ENCODE data around the gene KSR1. TPM values are rescaled to one million over a fixed set of nuclear protein-coding genes. Genes with fewer than 3 reads are reported as not detected.
"Not testable (repeated sequence)": the region's sequence is repeated elsewhere in the genome, so short reads cannot be mapped to it uniquely, and the experiment has no call there.

KSR1 gene
- total RNA-seq, 6 experiments from 2014 or later, result 5.9 to 12.9 (median 8.7) TPM

GRCh38 chr17:27496971-27497370 is 40.7 kb downstream of the KSR1 start:
- WGBS (ENCODE audit: insufficient coverage, low coverage, low lambda C conversion rate, missing lambda C conversion rate), result 52% methylated on average over 8 of the region's 9 CpGs
- DNase-seq (no peak), ATAC-seq (no peak)
- Histone ChIP-seq H3K4me3 (no peak overlapping the region), H3K36me3 (no peaks in the 10 kb centered on the region), H3K9me3 (no peaks in the 10 kb centered on the region), H3K4me1 (peaks cover 0 to 33% (median 17%) of the 10 kb centered on the region in 4 donors), H3K27ac (no peak overlapping the region), H3K27me3 (no peaks in the 10 kb centered on the region)
- intact Hi-C loops (cut with DNase I), result loop anchor here in 1 of 2 donors (10.0 kb wide), 1 partner anchor 262 kb away; no protein-coding TSS in a partner anchor
- TF ChIP-seq POLR2A (IDR thresholded peaks at IDR 0.05) (no peak), CTCF (IDR thresholded peaks at IDR 0.05) (no peak)

GRCh38 chr17:27497696-27498095 is 41.4 kb downstream of the KSR1 start:
- Histone ChIP-seq H3K4me3 (no peak overlapping the region), H3K36me3 (no peaks in the 10 kb centered on the region), H3K27ac (no peak overlapping the region), H3K4me1 (peaks cover 0 to 33% (median 17%) of the 10 kb centered on the region in 4 donors), H3K9me3 (no peaks in the 10 kb centered on the region), H3K27me3 (no peaks in the 10 kb centered on the region)
- ATAC-seq (no peak), DNase-seq (no peak)
- TF ChIP-seq CTCF (IDR thresholded peaks at IDR 0.05) (no peak), POLR2A (IDR thresholded peaks at IDR 0.05) (no peak)
- intact Hi-C loops (cut with DNase I), result loop anchor here in 1 of 2 donors (10.0 kb wide), 1 partner anchor 263 kb away; no protein-coding TSS in a partner anchor
- WGBS (ENCODE audit: insufficient coverage, low coverage, low lambda C conversion rate, missing lambda C conversion rate), result 85% methylated on average over 5 of the region's 5 CpGs

GRCh38 chr17:27498615-27499309 is 42.5 kb downstream of the KSR1 start:
- no peak for TF ChIP-seq CTCF (IDR thresholded peaks at IDR 0.05)
- ATAC-seq (no peak), DNase-seq (no peak)

GRCh38 chr17:27499451-27500265 is 43.4 kb downstream of the KSR1 start:
- Histone ChIP-seq H3K27ac (no peak overlapping the region), H3K27me3 (no peaks in the 10 kb centered on the region), H3K9me3 (no peaks in the 10 kb centered on the region), H3K4me1 (peaks cover 0 to 24% (median 12%) of the 10 kb centered on the region in 4 donors), H3K36me3 (no peaks in the 10 kb centered on the region), H3K4me3 (no peak overlapping the region)
- intact Hi-C loops (cut with DNase I), result loop anchor here in 1 of 2 donors (10.0 kb wide), 2 partner anchors 95 to 265 kb away; no protein-coding TSS in a partner anchor
- no peak for TF ChIP-seq POLR2A (IDR thresholded peaks at IDR 0.05)
- TF ChIP-seq CTCF (IDR thresholded peaks at IDR 0.05), result no peak
- no peak for ATAC-seq
- WGBS (ENCODE audit: insufficient coverage, low coverage, low lambda C conversion rate, missing lambda C conversion rate), result 77% methylated on average over 6 of the region's 11 CpGs
- no peak for DNase-seq

More at GRCh38 chr17:27498615-27499309, 42.5 kb downstream of the KSR1 start:
- H3K27ac ChIP-seq, result no peak overlapping the region
- 86% methylated on average over 7 of the region's 8 CpGs for WGBS (ENCODE audit: insufficient coverage, low coverage, low lambda C conversion rate, missing lambda C conversion rate)
- H3K36me3 ChIP-seq, result no peaks in the 10 kb centered on the region
- intact Hi-C loops (cut with DNase I), result loop anchor here in 1 of 2 donors (10.0 kb wide), 1 partner anchor 264 kb away; no protein-coding TSS in a partner anchor
- H3K4me3 ChIP-seq, result no peak overlapping the region
- peaks cover 0 to 31% (median 16%) of the 10 kb centered on the region in 4 donors for H3K4me1 ChIP-seq
- no peaks in the 10 kb centered on the region for H3K9me3 ChIP-seq
- H3K27me3 ChIP-seq, result no peaks in the 10 kb centered on the region

GRCh38 chr17:27501338-27501737 is 45.1 kb downstream of the KSR1 start:
- DNase-seq, ATAC-seq: not testable (repeated sequence)
- intact Hi-C loops (cut with DNase I), result loop anchor here in 1 of 2 donors (10.0 kb wide), 1 partner anchor 93 kb away; no protein-coding TSS in a partner anchor

More at GRCh38 chr17:27501338-27501737, 45.1 kb downstream of the KSR1 start:
- H3K27me3 ChIP-seq, H3K36me3 ChIP-seq, H3K4me3 ChIP-seq, H3K27ac ChIP-seq, H3K9me3 ChIP-seq: not testable (repeated sequence)
- H3K4me1 ChIP-seq, result peaks cover 0 to 12% (median 4%) of the 10 kb centered on the region in 4 donors
- no CpG with 5 or more reads among the region's 3 CpGs for WGBS (ENCODE audit: insufficient coverage, low coverage, low lambda C conversion rate, missing lambda C conversion rate)
